Measurements from ENCODE around the gene SERPINA5. TPM values are rescaled to one million over a fixed set of nuclear protein-coding genes. Genes with fewer than 3 reads are reported as not detected.
A peak's percentile ranks its signal among the peaks of the same experiment; 100 is the strongest.

SERPINA5 gene
- total and polyA plus RNA-seq, 2 of the 13 experiments (the other 11 are each of a cell fraction or from before 2014, with no cell fraction given): 449 to 498 TPM

DNA sequence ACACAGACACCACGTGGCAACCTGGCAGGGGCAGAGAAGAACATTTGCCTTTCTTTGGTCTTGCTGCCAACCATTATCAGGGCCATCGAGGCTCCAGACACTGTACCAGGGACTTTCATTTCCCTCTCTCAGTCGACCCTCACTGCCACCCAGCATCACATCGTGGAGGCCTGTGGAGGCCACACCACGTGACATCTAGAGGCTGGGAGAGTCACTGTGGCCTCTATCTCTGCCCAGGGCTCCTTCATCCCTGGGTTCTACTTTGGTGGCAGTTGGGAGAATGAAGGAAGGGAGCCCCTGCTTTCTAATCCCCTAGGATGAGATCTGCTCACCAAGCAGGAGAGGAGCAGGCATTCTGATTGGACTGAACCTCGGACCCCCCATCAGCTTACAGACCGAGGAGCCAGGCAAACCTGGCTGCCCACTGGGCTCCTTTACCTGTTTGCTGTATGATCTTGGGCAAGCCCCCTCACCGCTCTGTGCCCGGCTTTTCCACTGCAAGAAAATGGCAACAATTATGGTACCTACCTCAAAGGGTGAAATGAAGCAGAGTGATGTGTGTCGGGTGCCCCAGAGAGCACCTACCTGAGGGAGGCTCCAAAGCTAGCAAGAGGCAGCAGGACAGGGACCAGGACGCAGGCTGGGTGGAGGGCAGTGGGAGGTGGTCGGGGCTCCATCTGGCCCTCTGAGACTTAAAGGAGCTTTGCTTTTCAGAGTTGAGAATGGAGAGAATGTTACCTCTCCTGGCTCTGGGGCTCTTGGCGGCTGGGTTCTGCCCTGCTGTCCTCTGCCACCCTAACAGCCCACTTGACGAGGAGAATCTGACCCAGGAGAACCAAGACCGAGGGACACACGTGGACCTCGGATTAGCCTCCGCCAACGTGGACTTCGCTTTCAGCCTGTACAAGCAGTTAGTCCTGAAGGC, 32.8 kb downstream of the SERPINA5 start (continued):
- TF ChIP-seq MAF1 (CRISPR knock-in tag; IDR thresholded peaks at IDR 0.05; ENCODE audit: borderline replicate concordance) (0 out of 2 replicates have a peak, but pooled peaks have one; percentile 13), CHD2 (IDR thresholded peaks at IDR 0.05; ENCODE audit: low read depth, low read length) (no peak), GFI1 (CRISPR knock-in tag; IDR thresholded peaks at IDR 0.05; ENCODE audit: borderline replicate concordance) (no peak), CCDC6 (CRISPR knock-in tag; IDR thresholded peaks at IDR 0.05) (peak; percentile 8; the same call in 1 of the 2 replicates), XRCC5 (optimal IDR thresholded peaks at IDR 0.05; ENCODE audit: low read length) (peak; percentile 34), SIN3B (IDR thresholded peaks at IDR 0.05; ENCODE audit: low read length) (no peak), HNRNPH1 (optimal IDR thresholded peaks at IDR 0.05; ENCODE audit: low read depth, low read length) (peak; percentile 82)
- TF ChIP-seq, protein P1, sequence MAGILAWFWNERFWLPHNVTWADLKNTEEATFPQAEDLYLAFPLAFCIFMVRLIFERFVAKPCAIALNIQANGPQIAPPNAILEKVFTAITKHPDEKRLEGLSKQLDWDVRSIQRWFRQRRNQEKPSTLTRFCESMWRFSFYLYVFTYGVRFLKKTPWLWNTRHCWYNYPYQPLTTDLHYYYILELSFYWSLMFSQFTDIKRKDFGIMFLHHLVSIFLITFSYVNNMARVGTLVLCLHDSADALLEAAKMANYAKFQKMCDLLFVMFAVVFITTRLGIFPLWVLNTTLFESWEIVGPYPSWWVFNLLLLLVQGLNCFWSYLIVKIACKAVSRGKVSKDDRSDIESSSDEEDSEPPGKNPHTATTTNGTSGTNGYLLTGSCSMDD (CRISPR knock-in tag; IDR thresholded peaks at IDR 0.05): no peak
- TF ChIP-seq, protein P2, sequence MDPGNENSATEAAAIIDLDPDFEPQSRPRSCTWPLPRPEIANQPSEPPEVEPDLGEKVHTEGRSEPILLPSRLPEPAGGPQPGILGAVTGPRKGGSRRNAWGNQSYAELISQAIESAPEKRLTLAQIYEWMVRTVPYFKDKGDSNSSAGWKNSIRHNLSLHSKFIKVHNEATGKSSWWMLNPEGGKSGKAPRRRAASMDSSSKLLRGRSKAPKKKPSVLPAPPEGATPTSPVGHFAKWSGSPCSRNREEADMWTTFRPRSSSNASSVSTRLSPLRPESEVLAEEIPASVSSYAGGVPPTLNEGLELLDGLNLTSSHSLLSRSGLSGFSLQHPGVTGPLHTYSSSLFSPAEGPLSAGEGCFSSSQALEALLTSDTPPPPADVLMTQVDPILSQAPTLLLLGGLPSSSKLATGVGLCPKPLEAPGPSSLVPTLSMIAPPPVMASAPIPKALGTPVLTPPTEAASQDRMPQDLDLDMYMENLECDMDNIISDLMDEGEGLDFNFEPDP (CRISPR knock-in tag; conservative IDR thresholded peaks at IDR 0.05): no peak
- TF ChIP-seq, protein P3, sequence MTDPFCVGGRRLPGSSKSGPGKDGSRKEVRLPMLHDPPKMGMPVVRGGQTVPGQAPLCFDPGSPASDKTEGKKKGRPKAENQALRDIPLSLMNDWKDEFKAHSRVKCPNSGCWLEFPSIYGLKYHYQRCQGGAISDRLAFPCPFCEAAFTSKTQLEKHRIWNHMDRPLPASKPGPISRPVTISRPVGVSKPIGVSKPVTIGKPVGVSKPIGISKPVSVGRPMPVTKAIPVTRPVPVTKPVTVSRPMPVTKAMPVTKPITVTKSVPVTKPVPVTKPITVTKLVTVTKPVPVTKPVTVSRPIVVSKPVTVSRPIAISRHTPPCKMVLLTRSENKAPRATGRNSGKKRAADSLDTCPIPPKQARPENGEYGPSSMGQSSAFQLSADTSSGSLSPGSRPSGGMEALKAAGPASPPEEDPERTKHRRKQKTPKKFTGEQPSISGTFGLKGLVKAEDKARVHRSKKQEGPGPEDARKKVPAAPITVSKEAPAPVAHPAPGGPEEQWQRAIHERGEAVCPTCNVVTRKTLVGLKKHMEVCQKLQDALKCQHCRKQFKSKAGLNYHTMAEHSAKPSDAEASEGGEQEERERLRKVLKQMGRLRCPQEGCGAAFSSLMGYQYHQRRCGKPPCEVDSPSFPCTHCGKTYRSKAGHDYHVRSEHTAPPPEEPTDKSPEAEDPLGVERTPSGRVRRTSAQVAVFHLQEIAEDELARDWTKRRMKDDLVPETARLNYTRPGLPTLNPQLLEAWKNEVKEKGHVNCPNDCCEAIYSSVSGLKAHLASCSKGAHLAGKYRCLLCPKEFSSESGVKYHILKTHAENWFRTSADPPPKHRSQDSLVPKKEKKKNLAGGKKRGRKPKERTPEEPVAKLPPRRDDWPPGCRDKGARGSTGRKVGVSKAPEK (CRISPR knock-in tag; IDR thresholded peaks at IDR 0.05; ENCODE audit: borderline replicate concordance): no peak
- TF ChIP-seq, protein P4, sequence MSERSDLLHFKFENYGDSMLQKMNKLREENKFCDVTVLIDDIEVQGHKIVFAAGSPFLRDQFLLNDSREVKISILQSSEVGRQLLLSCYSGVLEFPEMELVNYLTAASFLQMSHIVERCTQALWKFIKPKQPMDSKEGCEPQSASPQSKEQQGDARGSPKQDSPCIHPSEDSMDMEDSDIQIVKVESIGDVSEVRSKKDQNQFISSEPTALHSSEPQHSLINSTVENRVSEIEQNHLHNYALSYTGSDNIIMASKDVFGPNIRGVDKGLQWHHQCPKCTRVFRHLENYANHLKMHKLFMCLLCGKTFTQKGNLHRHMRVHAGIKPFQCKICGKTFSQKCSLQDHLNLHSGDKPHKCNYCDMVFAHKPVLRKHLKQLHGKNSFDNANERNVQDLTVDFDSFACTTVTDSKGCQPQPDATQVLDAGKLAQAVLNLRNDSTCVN (CRISPR knock-in tag; IDR thresholded peaks at IDR 0.05; ENCODE audit: borderline replicate concordance): no peak
- TF ChIP-seq, protein P5, sequence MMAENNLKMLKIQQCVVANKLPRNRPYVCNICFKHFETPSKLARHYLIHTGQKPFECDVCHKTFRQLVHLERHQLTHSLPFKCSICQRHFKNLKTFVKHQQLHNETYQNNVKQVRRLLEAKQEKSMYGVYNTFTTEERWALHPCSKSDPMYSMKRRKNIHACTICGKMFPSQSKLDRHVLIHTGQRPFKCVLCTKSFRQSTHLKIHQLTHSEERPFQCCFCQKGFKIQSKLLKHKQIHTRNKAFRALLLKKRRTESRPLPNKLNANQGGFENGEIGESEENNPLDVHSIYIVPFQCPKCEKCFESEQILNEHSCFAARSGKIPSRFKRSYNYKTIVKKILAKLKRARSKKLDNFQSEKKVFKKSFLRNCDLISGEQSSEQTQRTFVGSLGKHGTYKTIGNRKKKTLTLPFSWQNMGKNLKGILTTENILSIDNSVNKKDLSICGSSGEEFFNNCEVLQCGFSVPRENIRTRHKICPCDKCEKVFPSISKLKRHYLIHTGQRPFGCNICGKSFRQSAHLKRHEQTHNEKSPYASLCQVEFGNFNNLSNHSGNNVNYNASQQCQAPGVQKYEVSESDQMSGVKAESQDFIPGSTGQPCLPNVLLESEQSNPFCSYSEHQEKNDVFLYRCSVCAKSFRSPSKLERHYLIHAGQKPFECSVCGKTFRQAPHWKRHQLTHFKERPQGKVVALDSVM (CRISPR knock-in tag; IDR thresholded peaks at IDR 0.05): peak; percentile 67
